Keratinocyte (primary cell): Measurements from ENCODE around the gene FOXK2. TPM values are rescaled to one million over a fixed set of nuclear protein-coding genes. Genes with fewer than 3 reads are reported as not detected.
A peak's percentile ranks its signal among the peaks of the same experiment; 100 is the strongest.

Experiments used
- DNase-seq: peaks from one replicate; pipeline ENCODE4 v3.0.0-alpha.2; 2011; ENCODE audit warnings: low read depth, missing footprints, low spot score
- FAIRE-seq: peaks from 2 replicates; lab custom pipeline; 2011; peaks lifted over from hg19 to GRCh38; lab: Jason Lieb, UNC
- H2AFZ ChIP-seq: 2 replicates; pipeline ENCODE4 v1.6.0; 2012; ENCODE audit warnings: low read length, control low read depth, inconsistent platforms; ENCODE audit not compliant: control insufficient read depth
- H3K27ac ChIP-seq: 2 replicates; pipeline ENCODE4 v1.5.1; 2011; ENCODE audit warnings: low read length; ENCODE audit not compliant: control insufficient read depth, insufficient read depth
- H3K27me3 ChIP-seq: 3 replicates; pipeline ENCODE4 v1.6.0; 2011; ENCODE audit warnings: low read length; ENCODE audit not compliant: control insufficient read depth, insufficient read depth; ENCODE audit errors: extremely low read depth
- H3K36me3 ChIP-seq, 2 experiments: 2 replicates in 1 of 2; 3 replicates in 1 of 2; pipeline ENCODE4 v1.5.1; 2011; ENCODE audit warnings: low read length in 2 of 2, mild to moderate bottlenecking in 1 of 2; ENCODE audit not compliant: control insufficient read depth in 2 of 2, insufficient read depth in 2 of 2; ENCODE audit errors: extremely low read depth in 1 of 2
- H3K4me1 ChIP-seq: 3 replicates; pipeline ENCODE4 v1.5.1; 2011; ENCODE audit warnings: low read length; ENCODE audit not compliant: control insufficient read depth, insufficient read depth; ENCODE audit errors: extremely low read depth
- H3K4me2 ChIP-seq: 3 replicates; pipeline ENCODE4 v1.6.0; 2011; ENCODE audit warnings: low read depth, low read length; ENCODE audit not compliant: control insufficient read depth, insufficient read depth; ENCODE audit errors: extremely low read depth
- H3K4me3 ChIP-seq, 3 experiments: fragments of 200-600 bp in 1 of 3; sonication (generic) in 1 of 3; 2 replicates in 2 of 3; 3 replicates in 1 of 3; pipeline ENCODE4 v1.5.1; 2011 to 2016; ENCODE audit warnings: low read length in 3 of 3, mild to moderate bottlenecking in 3 of 3, control low read depth in 2 of 3, inconsistent platforms in 1 of 3, low read depth in 1 of 3, mixed read lengths in 1 of 3, mixed run types in 1 of 3, moderate library complexity in 1 of 3; ENCODE audit not compliant: control insufficient read depth in 2 of 3, insufficient read depth in 2 of 3; ENCODE audit errors: extremely low read depth in 1 of 3
- H3K79me2 ChIP-seq: 2 replicates; pipeline ENCODE4 v1.6.0; 2012; ENCODE audit warnings: low read length; ENCODE audit not compliant: control insufficient read depth, insufficient read depth
- H3K9ac ChIP-seq: 3 replicates; pipeline ENCODE4 v1.6.0; 2011; ENCODE audit warnings: low read length; ENCODE audit not compliant: control insufficient read depth, insufficient read depth; ENCODE audit errors: extremely low read depth
- H3K9me1 ChIP-seq: 3 replicates; pipeline ENCODE4 v1.6.0; 2011; ENCODE audit warnings: low read length; ENCODE audit not compliant: control insufficient read depth, insufficient read depth; ENCODE audit errors: extremely low read depth
- H3K9me3 ChIP-seq: 2 replicates; pipeline ENCODE4 v1.5.1; 2012; ENCODE audit warnings: low read depth, low read length; ENCODE audit not compliant: control insufficient read depth
- H4K20me1 ChIP-seq: 3 replicates; pipeline ENCODE4 v1.6.0; 2011; ENCODE audit warnings: low read length; ENCODE audit not compliant: control insufficient read depth, insufficient read depth; ENCODE audit errors: extremely low read depth
- EZH2 ChIP-seq: IDR thresholded peaks from one replicate; pipeline ENCODE4 v1.6.1; 2012; ENCODE audit warnings: inconsistent platforms, mild to moderate bottlenecking, low read length, moderate library complexity
- dilution Hi-C: fragments of 300-500 bp; cut with MboI; formaldehyde crosslinking; loops from one replicate; pipeline ENCODE4 v1.7.0; 2020; ENCODE audit warnings: low sequenced_read_pairs; ENCODE audit not compliant: extremely low pct_ligation_motif_present
- polyA plus RNA-seq, 5 experiments: library from polyadenylated mRNA; depleted of rRNA in 3 of 5; stranded (reverse) in 3 of 5; stranded (forward) in 1 of 5; unstranded in 1 of 5; fragments of >200 nt; gene quantifications; 1 replicate in 1 of 5; 2 replicates in 3 of 5; 3 replicates in 1 of 5; pipeline versions ENCODE4 v1.2.1 to v1.2.3, GENCODE V29; 2011 to 2012; ENCODE audit warnings: missing spikeins in 2 of 5, low read depth in 1 of 5, low replicate concordance in 1 of 5
- TF ChIP-seq, protein P1 (sequence below), 3 experiments: IDR thresholded peaks in 1 of 3; conservative IDR thresholded peaks in 1 of 3; optimal IDR thresholded peaks in 1 of 3; 2 replicates in 2 of 3; 3 replicates in 1 of 3; pipeline versions ENCODE3 to v1.5.1; 2011; ENCODE audit warnings: low read length in 3 of 3, mild to moderate bottlenecking in 3 of 3, moderate library complexity in 2 of 3, control low read depth in 1 of 3, inconsistent platforms in 1 of 3; ENCODE audit not compliant: insufficient read depth in 2 of 3; ENCODE audit errors: extremely low read depth in 1 of 3

FOXK2 gene
- polyA plus RNA-seq, 1 donor (not counting 4 experiments of a cell fraction or from before 2014, with no cell fraction given), result 43.9 TPM

DNA sequence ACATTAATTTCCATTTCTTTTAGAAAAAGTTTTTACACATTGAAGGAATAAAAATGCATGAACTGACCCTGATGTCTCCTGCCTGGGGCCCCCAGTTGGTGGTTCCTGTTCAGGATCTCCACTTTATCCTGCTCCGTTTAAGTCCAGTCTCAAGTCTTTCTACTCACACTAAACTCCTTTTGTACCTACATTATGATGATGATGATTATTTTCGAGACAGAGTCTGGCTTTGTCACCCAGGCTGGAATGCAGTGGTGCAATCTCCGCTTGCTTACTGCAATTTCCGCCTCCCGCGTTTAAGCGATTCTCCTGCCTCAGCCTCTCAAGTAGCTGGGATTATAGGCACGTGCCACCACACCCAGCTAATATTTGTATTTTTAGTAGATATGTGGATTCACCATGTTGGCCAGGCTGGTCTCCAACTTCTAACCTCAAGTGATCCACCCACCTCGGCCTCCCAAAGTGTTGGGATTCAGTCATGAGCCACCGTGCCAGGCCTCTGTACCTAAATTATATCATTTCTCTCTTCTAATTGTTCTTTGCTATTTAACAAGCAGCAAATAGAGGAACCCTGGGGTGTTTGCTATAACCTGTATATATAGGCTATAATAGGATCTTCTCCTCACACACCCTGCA lies 2.2 kb upstream of the FOXK2 start:
- H3K79me2 ChIP-seq, result peaks cover 24% of the 10 kb centered on the region
- peaks cover 15% of the 10 kb centered on the region for H3K4me1 ChIP-seq
- dilution Hi-C loops, result no loop called here
- H3K9ac ChIP-seq, result no peak overlapping the region
- no peak overlapping the region for H3K27ac ChIP-seq
- H3K4me3 ChIP-seq, result no peak overlapping the region
- no peak overlapping the region for H3K4me2 ChIP-seq
- H2AFZ ChIP-seq, result no peak overlapping the region
- no peaks in the 10 kb centered on the region for H3K36me3 ChIP-seq
- no peak for FAIRE-seq
- no peak for DNase-seq
- H3K27me3 ChIP-seq, result no peaks in the 10 kb centered on the region
- no peaks in the 10 kb centered on the region for H3K9me3 ChIP-seq
- peaks cover 11% of the 10 kb centered on the region for H4K20me1 ChIP-seq
- H3K9me1 ChIP-seq, result no peaks in the 10 kb centered on the region
- no peak for TF ChIP-seq EZH2
- TF ChIP-seq, protein P1, sequence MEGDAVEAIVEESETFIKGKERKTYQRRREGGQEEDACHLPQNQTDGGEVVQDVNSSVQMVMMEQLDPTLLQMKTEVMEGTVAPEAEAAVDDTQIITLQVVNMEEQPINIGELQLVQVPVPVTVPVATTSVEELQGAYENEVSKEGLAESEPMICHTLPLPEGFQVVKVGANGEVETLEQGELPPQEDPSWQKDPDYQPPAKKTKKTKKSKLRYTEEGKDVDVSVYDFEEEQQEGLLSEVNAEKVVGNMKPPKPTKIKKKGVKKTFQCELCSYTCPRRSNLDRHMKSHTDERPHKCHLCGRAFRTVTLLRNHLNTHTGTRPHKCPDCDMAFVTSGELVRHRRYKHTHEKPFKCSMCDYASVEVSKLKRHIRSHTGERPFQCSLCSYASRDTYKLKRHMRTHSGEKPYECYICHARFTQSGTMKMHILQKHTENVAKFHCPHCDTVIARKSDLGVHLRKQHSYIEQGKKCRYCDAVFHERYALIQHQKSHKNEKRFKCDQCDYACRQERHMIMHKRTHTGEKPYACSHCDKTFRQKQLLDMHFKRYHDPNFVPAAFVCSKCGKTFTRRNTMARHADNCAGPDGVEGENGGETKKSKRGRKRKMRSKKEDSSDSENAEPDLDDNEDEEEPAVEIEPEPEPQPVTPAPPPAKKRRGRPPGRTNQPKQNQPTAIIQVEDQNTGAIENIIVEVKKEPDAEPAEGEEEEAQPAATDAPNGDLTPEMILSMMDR (optimal IDR thresholded peaks at IDR 0.05 in 1 of 3, IDR thresholded peaks at IDR 0.05 in 1 of 3, conservative IDR thresholded peaks at IDR 0.05 in 1 of 3; ENCODE audit: extremely low read depth in 1 of 3, insufficient read depth in 2 of 3, low read length in 3 of 3), result no peak

DNA sequence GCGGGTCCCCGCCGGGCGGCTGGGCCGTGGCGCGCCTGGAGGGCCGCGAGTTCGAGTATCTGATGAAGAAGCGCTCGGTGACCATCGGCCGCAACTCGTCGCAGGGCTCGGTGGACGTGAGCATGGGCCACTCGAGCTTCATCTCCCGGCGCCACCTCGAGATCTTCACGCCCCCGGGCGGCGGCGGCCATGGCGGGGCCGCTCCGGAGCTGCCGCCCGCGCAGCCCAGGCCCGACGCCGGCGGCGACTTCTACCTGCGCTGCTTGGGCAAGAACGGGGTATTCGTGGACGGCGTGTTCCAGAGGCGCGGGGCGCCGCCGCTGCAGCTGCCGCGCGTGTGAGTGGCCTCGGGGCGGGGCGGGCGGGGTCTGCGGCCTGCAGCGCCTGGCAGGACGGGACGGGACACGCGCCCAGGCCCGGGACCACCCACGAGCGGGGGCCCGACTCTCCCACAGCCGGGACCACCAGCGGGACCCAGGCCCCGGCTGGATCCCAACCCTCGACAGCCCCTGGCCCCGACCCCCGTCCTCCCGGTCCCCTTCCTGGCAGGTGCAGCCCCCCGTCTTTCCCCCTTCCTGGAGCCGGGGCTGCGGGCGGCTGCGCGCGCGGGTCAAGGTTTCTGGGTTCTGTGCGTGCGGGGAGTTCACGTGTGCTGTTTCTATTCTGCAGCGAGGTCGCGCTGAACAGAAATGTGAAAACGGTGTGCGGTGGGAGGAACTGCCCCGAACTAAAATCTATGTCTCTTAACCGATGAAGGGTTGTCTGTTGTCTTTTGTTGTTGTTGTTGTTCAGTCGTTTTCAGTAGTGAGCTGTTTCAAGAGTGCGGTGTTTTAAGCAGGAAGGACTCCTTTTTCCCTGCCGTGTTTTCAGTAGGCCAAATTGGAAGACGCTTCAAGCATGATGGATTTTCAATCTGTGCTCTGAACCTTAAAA lies 705 bp downstream of the FOXK2 start:
- peak overlapping the region; percentile 88 for H3K4me2 ChIP-seq
- FAIRE-seq (peak; percentile 9), DNase-seq (no peak)
- H3K9me3 ChIP-seq, result no peaks in the 10 kb centered on the region
- TF ChIP-seq EZH2, result no peak
- TF ChIP-seq, protein P1 (optimal IDR thresholded peaks at IDR 0.05 in 1 of 3, IDR thresholded peaks at IDR 0.05 in 1 of 3, conservative IDR thresholded peaks at IDR 0.05 in 1 of 3; ENCODE audit: extremely low read depth in 1 of 3, insufficient read depth in 2 of 3, low read length in 3 of 3), result no peak
- peak overlapping the region; percentile 71 to 99 (median 83) for H3K4me3 ChIP-seq
- H3K4me1 ChIP-seq, result peaks cover 29% of the 10 kb centered on the region
- peaks cover 31% of the 10 kb centered on the region for H4K20me1 ChIP-seq
- peaks cover 52% of the 10 kb centered on the region for H3K79me2 ChIP-seq
- H3K27ac ChIP-seq, result peak overlapping the region; percentile 76
- peaks cover 2% of the 10 kb centered on the region for H3K9me1 ChIP-seq
- H2AFZ ChIP-seq, result no peak overlapping the region
- dilution Hi-C loops, result no loop called here
- peak overlapping the region; percentile 77 for H3K9ac ChIP-seq
- no peaks in the 10 kb centered on the region for H3K27me3 ChIP-seq
- peaks cover 3 to 6% of the 10 kb centered on the region in 2 experiments for H3K36me3 ChIP-seq
